ENCODE results near the gene ZDHHC13. TPM values are rescaled to one million over a fixed set of nuclear protein-coding genes. Genes with fewer than 3 reads are reported as not detected.

ZDHHC13 gene, protein sequence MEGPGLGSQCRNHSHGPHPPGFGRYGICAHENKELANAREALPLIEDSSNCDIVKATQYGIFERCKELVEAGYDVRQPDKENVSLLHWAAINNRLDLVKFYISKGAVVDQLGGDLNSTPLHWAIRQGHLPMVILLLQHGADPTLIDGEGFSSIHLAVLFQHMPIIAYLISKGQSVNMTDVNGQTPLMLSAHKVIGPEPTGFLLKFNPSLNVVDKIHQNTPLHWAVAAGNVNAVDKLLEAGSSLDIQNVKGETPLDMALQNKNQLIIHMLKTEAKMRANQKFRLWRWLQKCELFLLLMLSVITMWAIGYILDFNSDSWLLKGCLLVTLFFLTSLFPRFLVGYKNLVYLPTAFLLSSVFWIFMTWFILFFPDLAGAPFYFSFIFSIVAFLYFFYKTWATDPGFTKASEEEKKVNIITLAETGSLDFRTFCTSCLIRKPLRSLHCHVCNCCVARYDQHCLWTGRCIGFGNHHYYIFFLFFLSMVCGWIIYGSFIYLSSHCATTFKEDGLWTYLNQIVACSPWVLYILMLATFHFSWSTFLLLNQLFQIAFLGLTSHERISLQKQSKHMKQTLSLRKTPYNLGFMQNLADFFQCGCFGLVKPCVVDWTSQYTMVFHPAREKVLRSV
- 14.2 to 19.1 TPM (median 17.3 TPM) in 3 replicates for total RNA-seq

DNA sequence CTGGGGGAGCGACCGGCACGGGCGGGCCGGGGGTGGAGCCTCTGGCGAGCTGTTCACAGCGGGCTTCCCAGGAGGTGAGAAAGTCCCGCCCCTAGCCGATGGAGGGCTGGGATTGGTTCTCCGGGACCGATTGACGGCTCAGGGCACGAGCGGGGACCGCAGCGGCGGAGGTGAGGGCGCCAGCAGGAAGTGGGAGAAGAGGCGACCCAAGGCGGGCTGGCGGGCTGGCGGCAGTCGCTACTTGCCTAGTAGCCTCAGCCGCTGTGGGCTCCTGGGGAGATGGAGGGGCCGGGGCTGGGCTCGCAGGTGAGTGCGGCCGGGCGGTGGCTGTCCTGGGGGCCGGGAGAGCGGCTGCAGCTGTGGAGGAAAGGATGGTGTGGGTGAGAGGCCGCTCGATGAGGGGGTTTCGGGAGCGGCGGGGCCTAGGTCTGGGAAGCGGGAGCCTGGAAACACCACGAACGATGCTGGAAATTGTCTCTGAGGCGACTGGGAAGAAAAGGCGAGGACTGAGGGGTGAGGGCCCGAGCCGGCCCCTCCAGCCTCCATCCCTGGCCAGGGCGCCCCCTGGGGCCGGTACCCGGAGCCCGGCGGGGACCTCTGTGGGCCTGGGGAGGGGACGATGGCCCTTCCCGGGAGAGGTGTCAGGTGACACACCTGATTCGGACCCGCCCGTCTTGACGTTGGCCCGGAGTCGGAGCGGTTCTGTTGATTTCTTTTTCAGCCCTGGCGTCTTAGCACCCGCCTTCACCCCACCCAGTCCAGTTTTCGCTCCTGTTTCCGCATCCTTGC is at the start of gene ZDHHC13:
TSS of gene ZDHHC13 (plus strand) at position 198 of the 789 bp plus-strand sequence. CDS start at position 280, 82 bp downstream.
- Mint-ChIP-seq H3K4me1 (peaks cover 14% of the 10 kb centered on the region), H3K36me3 (peaks cover 3% of the 10 kb centered on the region), H3K4me3 (peak within 1 kb of the TSS; percentile 89), H3K9me3 (no peaks in the 10 kb centered on the region), H3K27ac (peak within 1 kb of the TSS; percentile 87), H3K27me3 (ENCODE audit: low read depth) (peaks cover 15% of the 10 kb centered on the region)
- peak; percentile 87 to 96 for DNase-seq (ENCODE audit: low spot score in 2 of 2, unreplicated experiment in 2 of 2)
- TF ChIP-seq, protein P1, sequence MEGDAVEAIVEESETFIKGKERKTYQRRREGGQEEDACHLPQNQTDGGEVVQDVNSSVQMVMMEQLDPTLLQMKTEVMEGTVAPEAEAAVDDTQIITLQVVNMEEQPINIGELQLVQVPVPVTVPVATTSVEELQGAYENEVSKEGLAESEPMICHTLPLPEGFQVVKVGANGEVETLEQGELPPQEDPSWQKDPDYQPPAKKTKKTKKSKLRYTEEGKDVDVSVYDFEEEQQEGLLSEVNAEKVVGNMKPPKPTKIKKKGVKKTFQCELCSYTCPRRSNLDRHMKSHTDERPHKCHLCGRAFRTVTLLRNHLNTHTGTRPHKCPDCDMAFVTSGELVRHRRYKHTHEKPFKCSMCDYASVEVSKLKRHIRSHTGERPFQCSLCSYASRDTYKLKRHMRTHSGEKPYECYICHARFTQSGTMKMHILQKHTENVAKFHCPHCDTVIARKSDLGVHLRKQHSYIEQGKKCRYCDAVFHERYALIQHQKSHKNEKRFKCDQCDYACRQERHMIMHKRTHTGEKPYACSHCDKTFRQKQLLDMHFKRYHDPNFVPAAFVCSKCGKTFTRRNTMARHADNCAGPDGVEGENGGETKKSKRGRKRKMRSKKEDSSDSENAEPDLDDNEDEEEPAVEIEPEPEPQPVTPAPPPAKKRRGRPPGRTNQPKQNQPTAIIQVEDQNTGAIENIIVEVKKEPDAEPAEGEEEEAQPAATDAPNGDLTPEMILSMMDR (IDR thresholded peaks at IDR 0.05; ENCODE audit: unreplicated experiment) = no peak

DNA sequence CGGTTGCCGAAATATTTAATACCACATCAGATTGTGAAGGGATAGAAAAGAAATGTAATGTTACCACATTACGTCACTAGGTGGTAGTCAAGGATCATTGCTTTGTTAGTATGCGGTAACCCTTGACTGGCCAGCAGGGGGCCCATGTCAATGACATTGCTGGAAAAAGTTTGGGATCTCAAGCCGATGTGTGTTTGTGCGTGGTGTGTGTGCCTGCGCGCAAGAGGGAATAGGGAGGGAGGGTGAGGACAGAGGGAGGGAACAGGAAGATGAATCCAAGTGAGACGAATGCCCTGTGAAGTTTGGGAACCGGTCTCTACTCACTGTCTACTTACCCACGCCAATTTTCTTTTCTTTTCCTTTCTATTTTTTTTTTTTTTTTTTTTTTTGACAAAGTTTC is 45.7 kb upstream of the ZDHHC13 start:
- DNase-seq (ENCODE audit: low spot score in 2 of 2, unreplicated experiment in 2 of 2) = peak; percentile 56 to 76
- H3K27ac Mint-ChIP-seq = no peak overlapping the region
- no peaks in the 10 kb centered on the region for H3K36me3 Mint-ChIP-seq
- H3K4me3 Mint-ChIP-seq = peak overlapping the region; percentile 40
- H3K9me3 Mint-ChIP-seq = peaks cover 4% of the 10 kb centered on the region
- peaks cover 29% of the 10 kb centered on the region for H3K27me3 Mint-ChIP-seq (ENCODE audit: low read depth)
- TF ChIP-seq, protein P1 (IDR thresholded peaks at IDR 0.05; ENCODE audit: unreplicated experiment) = peak; percentile 95
- peaks cover 5% of the 10 kb centered on the region for H3K4me1 Mint-ChIP-seq

DNA sequence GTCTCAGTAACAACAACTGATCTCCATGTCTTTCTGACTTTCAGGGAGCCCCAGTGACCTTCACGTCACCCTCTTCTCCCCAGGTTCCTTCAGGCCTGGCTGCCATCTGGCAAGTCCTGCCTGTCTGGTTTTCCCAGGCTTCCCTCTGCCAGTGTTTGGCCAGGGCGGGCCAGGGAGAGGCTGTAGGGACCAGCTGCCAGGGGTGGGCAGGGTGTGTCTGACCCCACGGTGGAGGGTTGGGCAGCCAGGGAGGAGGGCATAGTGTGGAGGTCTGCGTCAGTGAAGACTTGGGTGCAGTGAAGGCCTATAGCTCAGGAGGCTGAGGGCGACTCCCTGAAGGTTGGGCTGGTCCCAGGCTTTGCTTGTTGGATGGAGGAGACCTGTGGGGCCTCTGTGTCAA is 44.5 kb upstream of the ZDHHC13 start:
- Mint-ChIP-seq H3K27me3 (ENCODE audit: low read depth) (peaks cover 17% of the 10 kb centered on the region), H3K4me1 (peaks cover 6% of the 10 kb centered on the region), H3K9me3 (peaks cover 4% of the 10 kb centered on the region), H3K36me3 (no peaks in the 10 kb centered on the region), H3K4me3 (no peak overlapping the region), H3K27ac (no peak overlapping the region)
- TF ChIP-seq, protein P1 (IDR thresholded peaks at IDR 0.05; ENCODE audit: unreplicated experiment) = no peak
- no peak for DNase-seq (ENCODE audit: low spot score in 2 of 2, unreplicated experiment in 2 of 2)

DNA sequence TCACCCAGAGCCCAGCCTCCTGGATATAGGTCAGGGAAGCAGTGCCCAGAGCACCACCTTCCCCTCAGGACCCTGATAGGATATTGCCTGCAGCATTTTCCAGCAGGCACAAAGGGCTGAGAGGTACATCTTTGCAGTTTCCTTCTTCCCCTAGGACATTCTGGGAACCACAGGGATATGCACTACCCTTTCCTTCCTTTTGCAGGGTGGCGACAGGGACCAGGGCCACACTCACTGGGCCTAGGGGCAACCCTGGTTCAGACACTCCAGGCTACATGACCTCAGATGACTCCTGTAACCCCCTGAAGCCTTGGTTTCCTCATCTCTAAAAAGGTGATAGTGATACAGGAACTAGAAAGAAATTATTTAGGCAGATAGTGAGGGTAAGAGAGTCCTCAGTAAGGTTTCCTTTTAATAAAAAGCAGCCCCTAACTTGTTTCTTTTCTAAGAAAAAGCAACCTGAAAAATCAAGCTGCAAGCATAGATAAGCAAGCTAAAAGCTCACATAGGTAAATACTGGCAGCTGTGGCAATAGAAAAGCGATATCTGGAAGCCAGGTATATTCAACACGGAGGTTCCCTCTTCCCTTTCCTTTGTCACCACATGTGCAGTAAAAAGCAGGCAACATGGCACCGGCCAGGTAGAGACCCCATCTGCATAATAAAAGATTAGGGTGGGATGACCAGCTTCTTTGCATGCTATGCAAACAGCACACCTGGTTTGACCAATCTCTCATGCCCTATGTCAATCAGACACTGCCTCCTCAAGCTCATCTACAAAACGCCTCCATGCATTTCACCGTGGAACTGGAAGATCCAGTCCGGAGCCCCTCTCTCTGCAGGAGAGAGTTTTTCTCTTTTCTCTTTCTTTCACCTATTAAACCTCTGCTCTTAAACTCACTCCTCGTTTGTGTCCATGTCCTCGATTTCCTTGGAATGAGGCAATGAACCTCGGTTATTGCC is 43.2 kb upstream of the ZDHHC13 start:
- Mint-ChIP-seq H3K27me3 (ENCODE audit: low read depth) (peaks cover 12% of the 10 kb centered on the region), H3K4me1 (peaks cover 17% of the 10 kb centered on the region), H3K27ac (no peak overlapping the region), H3K9me3 (no peaks in the 10 kb centered on the region), H3K36me3 (no peaks in the 10 kb centered on the region), H3K4me3 (no peak overlapping the region)
- TF ChIP-seq, protein P1 (IDR thresholded peaks at IDR 0.05; ENCODE audit: unreplicated experiment) = no peak
- no peak for DNase-seq (ENCODE audit: low spot score in 2 of 2, unreplicated experiment in 2 of 2)

DNA sequence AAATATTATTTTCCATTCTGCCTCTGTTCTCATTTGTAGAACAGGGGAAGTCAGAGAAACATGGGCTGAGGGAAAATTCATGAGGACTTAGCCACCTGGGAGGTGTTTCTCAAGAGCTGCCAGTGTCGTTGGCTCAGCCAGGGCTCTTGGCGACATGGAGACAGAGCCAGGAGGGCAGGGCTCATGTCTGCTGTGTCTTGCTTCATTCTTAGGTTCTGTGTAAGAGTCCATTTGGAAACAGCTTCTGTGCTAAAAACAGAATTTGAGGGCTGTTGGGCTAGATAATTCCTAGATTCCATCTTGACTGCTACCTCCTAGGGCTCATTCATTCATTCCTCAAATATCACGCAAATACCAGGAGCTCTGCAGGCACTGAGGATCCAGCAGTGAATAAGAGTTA is 41.3 kb upstream of the ZDHHC13 start:
- peaks cover 36% of the 10 kb centered on the region for H3K4me1 Mint-ChIP-seq
- H3K27ac Mint-ChIP-seq = no peak overlapping the region
- H3K27me3 Mint-ChIP-seq (ENCODE audit: low read depth) = no peaks in the 10 kb centered on the region
- H3K36me3 Mint-ChIP-seq = no peaks in the 10 kb centered on the region
- TF ChIP-seq, protein P1 (IDR thresholded peaks at IDR 0.05; ENCODE audit: unreplicated experiment) = no peak
- DNase-seq (ENCODE audit: low spot score in 2 of 2, unreplicated experiment in 2 of 2) = no peak
- no peaks in the 10 kb centered on the region for H3K9me3 Mint-ChIP-seq
- H3K4me3 Mint-ChIP-seq = no peak overlapping the region

Data from mesothelial cell of epicardium (in vitro differentiated cells).